NCI-H1105 (cell line): ENCODE data around the gene NDC1.
"Not testable (repeated sequence)": the region's sequence is repeated elsewhere in the genome, so short reads cannot be mapped to it uniquely, and the experiment has no call there.

Source experiments
- DNase-seq: peaks from one replicate; lab custom pipeline; 2025; lab: John Stamatoyannopoulos, UW

Gene NDC1

DNA sequence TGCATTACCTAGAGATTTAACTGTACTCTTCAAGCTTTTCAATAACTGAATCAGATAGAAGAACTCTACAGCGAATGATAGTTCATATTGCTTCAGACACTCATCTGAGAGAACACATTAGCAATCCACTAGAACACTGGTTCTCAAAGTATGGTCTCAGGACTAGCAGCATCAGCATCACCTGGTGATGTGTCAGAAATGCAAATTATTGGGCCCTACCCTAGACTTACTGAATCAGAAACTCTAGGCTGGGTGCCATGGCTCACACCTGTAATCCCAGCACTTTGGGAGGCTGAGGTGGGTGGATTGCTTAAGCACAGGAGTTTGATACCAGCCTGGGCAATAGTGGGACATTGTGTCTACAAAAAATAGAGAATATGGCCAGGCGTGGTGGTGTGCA, 74.2 kb downstream of the NDC1 start:
- no peak for DNase-seq

DNA sequence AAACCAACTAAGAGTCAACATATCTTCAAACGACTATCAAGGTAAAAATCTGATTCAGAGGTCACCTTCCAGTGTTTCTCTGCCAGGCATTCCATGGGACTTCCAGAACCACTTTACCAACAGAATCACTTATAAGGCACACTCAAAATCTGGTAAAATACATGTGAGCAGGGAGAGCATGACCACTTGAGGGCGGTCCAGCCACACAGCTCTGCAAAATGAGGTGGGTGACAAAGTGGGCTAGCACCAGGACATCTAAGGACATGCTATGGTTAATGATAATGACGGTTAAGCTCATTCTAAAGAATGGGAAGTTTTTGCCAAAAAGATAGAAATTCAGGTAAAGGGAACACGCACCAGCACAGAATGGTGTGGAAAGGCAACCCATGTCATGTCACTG, 74.6 kb downstream of the NDC1 start:
- no peak for DNase-seq

DNA sequence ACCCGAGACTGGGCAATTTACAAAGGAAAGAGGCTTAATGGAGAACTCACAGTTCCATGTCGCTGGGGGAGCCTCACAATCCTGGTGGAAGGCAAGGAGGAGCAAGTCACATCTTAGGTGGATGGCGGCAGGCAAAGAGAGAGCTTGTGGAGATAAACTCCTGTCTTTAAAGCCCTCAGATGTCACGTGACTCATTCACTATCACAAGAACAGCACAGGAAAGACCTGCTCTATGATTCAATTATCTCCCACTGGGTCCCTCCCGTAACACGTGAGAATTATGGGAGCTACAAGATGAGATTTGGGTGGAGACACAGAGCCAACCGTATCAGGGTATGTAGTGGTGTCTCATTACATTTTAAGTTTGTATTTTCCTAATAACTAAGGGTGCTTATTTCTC, 77.6 kb downstream of the NDC1 start:
- not testable (repeated sequence) for DNase-seq

DNA sequence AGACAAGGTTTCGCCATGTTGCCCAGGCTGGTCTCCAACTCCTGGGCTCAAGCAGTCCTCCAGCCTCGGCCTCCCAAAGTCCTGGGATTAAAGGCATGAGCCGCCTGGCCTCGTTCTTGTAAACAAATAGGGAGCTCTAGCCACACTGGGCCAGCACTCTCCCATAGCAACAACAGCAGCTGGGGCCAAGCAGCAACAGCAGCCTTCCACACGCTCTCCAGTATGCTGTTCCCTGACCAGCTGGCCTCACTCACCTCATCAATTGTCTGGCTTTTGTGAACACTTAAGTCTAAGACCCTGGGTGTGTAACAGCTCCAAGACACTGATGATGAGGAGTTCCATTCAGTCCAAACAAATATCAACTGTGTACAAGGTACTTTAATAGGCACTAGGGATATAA, 82.2 kb downstream of the NDC1 start:
- DNase-seq: no peak

DNA sequence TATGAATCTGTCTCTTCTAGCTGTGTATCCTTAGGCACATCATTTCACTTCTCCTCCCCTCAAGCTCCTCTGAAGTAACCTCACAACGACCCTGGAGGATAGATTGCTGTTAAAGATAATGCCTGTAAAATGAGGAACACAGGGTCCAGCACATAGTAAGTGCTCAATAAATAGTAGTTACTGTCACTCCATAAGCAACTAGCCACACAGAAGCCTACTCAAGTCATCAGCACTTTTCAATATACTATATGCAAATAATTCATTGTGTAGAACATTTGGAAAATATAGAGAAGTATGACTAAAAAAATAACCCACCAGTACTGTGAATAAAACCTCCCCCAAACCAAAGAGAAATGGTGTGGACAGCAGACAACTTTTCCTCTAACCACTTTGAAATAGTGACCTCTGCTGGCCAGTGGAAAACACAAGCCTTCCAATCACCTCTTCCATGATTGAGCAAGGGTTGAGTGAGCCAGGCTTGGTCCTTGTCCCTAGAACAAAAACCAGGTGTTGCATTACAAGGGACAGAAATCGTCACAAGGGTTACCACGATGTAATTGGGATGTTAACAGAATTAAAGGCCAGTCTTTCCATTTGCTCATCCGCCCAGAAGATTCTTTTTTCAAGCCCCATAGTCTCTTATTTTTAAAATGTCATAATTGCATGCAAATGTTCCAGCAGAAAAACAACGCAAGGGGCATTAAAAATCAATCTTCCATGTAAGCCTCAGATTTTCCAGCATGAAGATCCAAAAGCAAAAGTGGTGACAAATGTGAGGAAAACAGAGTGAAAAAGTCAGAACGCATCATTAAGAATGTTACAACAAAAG, 83.4 kb downstream of the NDC1 start:
- peak; percentile 46 for DNase-seq

DNA sequence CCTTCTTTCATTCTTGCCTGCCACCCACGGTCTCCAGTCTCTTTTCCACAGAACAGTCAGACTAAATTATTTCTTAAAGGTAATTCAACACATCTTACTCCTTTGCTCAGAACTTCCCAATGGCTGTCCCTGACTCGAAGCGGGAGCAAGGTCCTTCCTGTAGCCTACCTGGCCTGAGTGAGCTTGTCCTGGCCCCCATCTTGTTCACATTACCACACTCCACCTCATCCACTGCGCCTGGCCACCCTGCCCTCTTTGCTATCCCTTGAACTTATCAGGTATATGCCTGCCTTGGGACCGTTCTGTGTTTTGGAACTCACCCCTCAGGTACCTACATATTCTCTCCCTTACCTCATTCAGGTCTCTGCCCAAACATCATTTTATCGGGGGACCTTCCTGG, 85.8 kb downstream of the NDC1 start:
- no peak for DNase-seq

DNA sequence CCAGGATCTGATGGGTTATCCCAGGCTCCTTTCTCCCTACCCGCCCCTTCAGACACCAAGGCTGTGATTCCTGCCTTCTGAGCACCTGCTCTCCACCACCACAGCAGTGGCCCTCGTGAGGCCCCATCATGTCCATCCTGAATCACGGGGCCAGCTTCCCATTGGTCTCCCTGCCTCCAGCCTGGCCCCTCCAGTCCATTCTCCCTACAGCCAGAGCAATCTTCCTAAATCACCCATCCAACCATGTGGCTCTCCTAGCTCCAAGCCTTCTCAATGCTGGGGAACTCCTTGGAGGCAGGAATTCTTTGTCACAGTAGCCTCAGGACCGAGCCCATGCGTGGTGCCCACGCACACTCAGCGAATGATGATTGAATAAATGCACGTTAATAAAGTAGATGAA, 90.3 kb downstream of the NDC1 start:
- no peak for DNase-seq

DNA sequence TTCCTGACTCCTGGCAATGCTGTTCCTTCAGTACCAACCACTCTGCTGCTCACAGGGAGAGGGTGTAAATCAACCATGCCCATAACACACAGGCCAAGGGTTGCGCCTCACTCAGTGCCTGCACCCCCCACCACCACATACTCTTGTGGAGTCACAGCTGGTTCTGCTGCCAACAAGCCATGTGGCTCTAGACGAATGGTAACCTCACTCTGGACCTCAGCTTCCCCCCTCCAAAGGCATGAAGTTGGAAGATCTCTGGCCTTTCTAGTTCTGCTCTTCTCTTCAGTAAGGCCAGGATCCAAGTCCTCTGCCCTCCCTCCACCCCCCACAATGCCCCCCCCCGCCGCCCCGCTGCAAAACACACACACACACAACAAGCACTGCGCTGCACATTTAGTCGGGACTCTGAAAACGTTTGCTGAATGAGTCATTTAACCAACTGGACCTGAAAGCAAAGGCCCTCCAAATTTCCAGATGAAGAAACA, 97.4 kb downstream of the NDC1 start:
- DNase-seq: no peak

DNA sequence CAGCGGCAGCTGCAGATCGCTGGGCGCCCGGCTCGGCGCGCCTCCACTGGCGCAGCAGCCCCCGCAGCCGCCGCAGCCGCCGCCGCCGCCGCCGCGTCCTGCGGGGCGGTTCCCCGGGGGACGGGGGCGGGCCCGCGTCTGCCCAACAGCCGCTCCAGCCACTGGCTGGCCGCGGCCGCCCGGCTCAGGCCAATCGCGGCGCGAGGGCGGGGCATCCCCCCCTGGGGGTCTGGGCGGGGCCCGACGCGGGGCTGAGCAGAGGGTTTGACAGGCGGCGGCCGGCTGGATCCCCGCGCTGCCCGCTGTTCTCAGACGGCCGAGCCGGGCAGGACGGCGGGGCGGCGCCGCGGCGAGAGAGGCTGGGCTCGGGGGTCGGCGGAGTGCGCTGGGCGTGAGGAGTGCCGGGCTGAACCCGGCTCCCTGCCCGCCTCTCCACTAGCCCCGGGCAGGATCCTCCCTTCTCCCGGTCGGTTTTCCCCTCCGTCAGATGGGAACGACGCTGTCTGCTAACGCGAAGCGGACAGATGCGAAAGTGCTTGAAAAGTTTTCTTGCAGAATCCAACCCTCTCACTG, 98.9 kb downstream of the NDC1 start, which contains the start of gene GLIS1:
Gene GLIS1, minus strand, starts transcription at position 56 of the 573 bp plus-strand sequence. CDS start 1,100 bp downstream, outside the sequence.
- peak; percentile 82 for DNase-seq

DNA sequence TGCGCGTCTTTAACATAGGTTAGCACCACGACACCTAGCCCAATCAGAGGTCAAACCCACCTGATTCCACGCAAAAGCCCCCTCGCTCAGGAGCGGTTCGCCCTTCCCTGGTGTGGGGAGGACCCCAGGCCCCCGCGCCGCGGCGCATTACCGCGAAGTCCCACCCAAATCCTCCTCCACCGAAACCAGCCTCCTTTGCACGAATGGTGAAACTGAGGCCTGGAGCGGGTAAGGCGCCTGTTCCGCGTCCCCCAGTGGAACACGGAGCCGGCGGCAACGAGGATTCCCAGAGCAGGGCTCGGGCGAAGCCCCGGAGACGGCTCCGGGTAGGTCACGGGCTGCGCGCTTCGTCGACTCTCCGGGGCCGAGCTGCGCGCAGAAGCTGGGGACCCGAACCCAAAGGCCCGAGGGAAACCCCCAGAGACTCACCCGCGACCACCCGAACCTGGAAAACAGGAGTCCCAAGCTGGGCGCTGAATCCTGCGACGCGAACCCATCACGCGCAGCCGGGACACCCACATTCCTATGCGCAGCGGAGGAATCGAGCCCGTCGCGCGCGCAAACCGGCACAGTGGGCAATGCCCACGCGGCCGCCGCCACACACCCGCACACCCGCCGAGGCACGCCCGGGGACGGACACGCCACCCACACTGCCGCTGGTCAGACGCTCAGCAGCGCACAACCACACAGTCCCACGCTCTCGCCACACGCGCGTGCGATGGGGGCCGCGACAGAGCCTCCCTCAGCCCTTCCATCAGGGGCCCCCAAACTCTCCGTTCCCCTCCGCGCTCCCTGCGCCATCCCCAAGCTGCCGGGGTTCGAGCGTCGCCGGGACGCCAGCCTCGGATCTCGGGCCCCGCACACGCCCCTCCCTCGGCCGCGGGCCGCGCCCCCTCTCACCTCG, 99.6 kb downstream of the NDC1 start:
- DNase-seq: no peak

DNA sequence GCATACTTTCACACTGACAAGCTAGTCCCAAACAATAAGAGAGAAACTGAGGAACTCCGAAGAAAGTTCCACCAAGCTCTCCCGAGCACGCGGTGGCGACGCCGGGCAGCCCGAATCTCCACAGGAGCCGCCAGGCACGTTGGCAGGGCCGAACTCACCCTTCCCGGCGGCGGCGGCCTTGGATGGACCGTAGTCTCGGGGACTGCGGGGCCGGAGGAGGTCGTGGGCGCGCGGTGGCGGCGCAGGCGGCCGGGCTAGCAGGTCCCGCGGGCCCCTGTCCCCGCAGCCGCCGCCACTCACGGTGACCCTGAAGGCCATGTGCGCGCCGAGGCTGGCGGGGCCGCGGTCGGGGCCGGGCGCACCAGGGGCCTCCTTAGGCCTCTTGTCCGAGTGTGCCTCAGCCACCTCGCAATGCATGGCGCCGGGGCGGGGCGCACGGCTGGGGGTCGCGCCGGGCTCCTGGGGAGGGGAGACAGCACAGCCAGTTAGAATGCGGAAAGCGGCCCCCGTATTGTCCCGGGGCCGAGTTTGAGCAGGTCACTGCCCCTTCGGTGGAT, 100.4 kb downstream of the NDC1 start:
- DNase-seq: no peak

DNA sequence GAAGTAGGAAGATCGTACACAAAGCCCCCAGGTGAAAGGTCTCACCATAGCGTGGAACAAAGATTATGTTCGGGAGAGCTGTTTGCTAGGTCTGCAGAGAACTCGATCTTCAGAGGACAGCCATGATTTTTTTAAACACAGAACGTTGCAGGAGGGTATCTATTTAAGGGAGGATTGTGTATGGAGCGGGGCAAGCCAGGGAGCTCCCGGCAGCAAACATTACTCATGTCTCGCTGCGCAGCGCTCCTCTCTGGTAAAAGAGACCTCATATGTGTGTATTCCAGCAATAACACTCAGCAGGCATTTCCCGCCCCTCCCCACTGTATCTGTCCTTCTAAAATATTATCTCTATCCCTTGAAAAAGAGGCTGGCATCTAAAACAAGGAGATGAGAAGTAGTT, 101.8 kb downstream of the NDC1 start:
- no peak for DNase-seq

DNA sequence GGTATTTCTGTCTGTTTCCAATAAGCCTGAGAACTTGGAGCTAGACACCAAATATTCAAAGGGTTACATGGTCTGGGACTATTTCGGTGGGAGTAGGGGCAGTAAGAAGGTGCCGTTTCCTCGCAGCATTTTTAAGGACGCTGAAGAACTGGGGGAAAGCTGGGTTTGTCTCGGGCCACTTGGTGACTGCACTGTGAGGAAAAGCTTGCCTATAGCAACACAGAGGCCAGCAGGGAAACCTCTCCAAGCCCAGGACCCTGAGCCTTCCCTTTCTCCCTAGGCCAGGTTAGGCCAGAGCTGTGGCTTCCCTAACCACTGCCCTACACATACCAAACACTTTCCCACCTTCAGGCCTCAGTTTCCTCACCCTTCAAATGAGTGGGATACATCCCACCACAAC, 102.4 kb downstream of the NDC1 start:
- no peak for DNase-seq

DNA sequence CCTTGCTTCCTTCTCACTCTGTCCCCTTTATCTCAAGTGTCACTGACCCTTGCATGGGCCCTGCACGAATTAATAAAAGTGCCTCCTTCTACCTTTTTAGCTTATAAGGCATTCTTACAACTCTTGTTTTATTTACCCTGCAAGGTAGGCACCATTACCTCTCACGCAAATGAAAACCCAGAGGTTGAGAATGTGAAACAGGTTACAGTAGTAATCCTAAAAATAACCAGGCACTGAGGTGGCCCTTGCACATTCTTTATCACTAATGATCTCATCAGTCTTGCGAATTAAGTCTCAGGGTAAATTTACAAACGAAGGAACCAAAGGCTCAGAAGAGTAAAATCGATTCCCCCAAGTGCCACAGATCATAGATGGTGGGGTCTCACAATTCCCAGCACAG, 102.8 kb downstream of the NDC1 start:
- no peak for DNase-seq

DNA sequence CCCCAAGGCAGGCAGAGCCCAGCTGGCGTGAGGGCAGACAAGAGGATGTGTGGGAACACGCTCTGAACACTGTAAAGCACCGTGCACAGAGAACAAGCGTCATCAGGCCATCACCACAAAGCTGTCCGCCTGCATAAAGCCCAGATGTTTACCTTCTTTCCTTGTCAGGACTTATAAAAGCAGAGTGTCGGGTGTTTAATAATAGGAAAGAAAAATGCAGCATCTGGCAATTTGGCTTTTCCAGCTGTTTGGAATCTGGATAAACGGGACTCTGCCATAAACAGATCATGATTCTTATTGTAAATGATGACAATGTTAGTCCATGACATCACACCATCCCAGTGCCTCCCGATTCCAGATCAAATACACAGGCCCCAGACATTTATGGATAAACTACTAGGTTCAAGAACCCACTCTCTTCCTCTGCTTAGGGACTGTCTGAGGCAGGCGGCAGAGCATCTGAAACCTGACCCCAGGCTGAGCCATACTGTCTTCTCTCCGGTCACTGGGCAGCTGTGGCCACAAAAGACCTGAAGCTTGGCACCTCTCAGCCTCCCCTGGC, 103.4 kb downstream of the NDC1 start:
- no peak for DNase-seq

DNA sequence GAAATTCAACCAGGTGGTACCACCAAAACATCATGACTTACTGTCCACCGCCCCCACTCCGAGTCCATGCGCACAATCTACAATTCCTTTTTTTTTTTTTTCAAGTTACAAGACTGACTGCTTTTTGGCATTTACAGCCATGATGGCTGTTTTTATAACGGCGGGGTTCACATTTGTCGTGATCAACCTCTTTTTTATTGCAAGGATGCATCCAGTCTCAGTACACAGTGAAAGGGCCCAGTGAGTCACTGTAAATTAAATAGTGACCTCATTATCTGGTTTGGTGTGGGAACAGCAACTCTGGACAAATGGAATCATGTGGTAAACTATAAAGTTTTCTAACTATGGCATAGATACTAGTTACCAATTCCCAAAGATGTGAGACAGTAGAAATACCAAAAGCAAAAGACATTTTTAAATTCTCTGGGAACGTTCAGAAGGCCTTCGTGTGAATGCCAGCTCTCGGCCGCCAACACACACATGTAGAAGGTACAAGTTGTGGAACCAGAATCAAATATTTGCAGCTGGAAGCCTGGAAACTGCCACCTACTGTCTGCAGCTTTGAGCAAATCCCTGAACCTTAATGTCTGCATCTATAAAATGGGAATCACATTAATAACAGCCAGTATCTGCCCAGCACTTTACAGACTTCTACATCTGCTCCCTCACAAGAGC, 104.0 kb downstream of the NDC1 start:
- no peak for DNase-seq

DNA sequence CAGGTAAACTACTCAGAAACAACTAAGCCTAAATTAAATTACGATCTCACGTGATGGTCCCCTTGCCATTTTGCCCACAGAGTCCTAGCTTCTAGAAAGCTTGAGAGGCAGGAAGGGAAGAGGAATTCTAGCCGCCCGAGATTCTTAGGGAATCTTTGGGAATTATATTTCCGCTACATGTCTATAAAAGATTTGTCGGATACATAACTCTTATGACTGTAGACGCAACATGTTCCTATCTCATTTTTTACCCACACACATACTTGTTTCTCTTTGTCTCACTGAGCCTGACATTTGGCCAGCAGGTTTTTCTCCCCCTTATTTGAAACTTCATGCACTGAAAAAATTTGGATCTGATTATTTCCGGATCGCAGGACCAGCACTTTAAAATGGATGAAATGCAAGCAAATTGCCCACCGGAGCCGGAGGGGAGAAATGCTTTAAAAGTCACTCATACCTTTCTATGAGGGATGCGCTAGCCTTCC, 104.6 kb downstream of the NDC1 start:
- no peak for DNase-seq

DNA sequence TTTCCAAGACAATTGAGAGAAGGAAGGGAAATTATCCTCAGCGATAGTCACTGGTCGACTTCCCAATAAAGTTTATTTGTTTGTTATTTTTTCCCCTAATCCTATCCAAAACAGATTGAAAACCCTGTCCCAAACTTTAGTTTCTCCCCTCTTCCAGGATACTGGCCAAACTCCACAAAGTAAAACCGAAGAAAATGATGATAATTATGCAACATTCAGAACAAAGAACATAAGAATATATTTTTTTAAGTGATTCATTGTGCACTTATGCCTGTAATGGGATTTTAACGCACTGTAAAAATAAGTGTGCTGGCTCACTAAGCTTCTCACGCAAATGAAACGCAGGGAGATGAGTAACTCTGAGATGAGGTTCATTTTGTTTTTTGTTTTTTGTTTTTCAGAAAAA, 105.2 kb downstream of the NDC1 start:
- DNase-seq: no peak

DNA sequence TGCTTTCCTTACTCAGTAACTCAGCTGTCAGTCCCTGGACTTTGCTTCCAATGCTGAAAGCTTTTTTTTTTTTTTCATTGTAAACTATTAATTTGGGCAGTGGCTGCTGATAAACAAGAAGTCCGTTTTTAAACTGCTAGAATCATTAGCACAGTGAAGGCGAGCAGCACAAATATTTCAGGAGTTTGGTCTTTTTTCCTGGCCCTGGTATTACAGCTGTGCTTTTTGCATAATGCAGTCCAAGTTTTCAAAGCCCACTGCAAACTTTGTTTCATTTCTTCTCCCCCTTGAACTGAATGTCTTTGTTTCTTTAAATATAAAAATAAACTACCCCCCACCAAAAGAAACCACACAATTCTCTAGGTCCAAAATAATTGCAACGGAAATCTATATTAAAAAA, 105.7 kb downstream of the NDC1 start:
- DNase-seq: no peak

DNA sequence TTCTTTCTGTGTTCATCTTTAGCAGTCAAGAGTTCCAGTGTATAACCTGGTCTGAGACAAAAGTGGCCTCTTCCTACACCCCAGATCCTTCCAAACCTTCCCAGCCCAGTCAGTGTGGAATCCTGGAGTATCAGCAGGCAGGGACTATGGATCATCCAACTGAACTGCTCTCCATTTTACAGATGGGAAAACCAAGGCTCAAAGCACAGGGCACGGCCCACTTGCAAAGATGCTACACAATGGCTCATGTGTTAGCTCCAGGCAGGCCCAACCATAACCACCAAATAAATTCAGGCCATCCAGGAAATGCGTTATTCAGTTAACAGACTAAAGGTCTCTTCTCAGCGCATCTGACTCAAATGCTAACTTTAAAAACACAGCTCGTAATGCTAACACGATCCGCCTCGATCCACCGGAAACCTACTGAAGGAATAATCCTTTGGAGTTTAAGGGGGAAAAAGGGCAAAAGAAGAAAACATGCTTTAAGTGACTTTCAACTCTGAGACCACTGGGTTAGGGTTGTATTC, 106.3 kb downstream of the NDC1 start:
- DNase-seq: no peak

DNA sequence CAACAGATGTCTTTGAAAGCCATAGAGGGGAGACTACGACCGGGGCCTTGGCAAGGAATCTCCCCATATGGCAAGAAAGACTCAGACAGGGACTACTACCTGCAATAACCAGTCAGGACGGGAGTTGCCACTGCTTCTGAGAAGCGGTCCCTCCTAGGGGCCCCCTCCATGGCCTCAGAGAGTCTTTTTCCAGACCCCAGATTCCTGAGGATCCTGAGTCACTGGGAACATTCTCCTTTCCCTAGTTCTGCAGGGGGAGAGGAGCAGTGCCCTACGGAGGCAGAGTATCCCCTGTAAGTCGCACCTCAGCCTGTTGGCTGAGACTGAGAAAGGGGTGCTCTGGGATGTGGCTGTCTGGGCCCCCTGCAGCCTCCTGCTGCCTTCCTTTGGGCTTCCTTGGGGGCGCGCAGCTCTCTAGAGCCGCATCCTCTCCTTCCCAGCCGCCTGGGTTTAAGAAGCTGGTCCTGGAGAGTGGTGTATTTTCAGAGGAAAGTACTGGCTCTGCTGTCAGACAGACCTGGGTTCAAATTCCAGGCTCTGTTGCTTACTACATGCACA, 107.0 kb downstream of the NDC1 start:
- no peak for DNase-seq
